ENCODE measurements around the gene PRKG1. TPM values are rescaled to one million over a fixed set of nuclear protein-coding genes. Genes with fewer than 3 reads are reported as not detected.

PRKG1 gene
- total RNA-seq, 4 donors from 2014 or later: 0.63 to 4.3 (median 2.1) TPM

- intact Hi-C loops (cut with DNase I; ENCODE audit: low total_unique reads): no loop called here
- DNase-seq (ENCODE audit: low spot score in 2 of 2): no peak
- WGBS, 2 donors: 66 to 74% methylated on average over 2 of the region's 2 CpGs
- TF ChIP-seq POLR2A (IDR thresholded peaks at IDR 0.05) (no peak), CTCF (IDR thresholded peaks at IDR 0.05) (no peak)
- H3K4me3 ChIP-seq (ENCODE audit: low read depth, poor library complexity, severe bottlenecking): no peak overlapping the region
Observed at GRCh38 chr10:51709324-51709972, 635.2 kb downstream of the PRKG1 start.

- WGBS, 2 donors: 65 to 68% methylated on average over 1 of the region's 1 CpG
- TF ChIP-seq CTCF (IDR thresholded peaks at IDR 0.05): no peak
- no peak for TF ChIP-seq POLR2A (IDR thresholded peaks at IDR 0.05)
- no peak for DNase-seq (ENCODE audit: low spot score in 2 of 2)
- no peak overlapping the region for H3K4me3 ChIP-seq (ENCODE audit: low read depth, poor library complexity, severe bottlenecking)
- intact Hi-C loops (cut with DNase I; ENCODE audit: low total_unique reads): no loop called here
Observed at GRCh38 chr10:51711519-51711891, 637.2 kb downstream of the PRKG1 start.

- H3K4me3 ChIP-seq (ENCODE audit: low read depth, poor library complexity, severe bottlenecking): no peak overlapping the region
- TF ChIP-seq POLR2A (IDR thresholded peaks at IDR 0.05): no peak
- no peak for TF ChIP-seq CTCF (IDR thresholded peaks at IDR 0.05)
- no peak for DNase-seq (ENCODE audit: low spot score in 2 of 2)
- 66 to 81% methylated on average over 4 of the region's 4 CpGs for WGBS, 2 donors
- intact Hi-C loops (cut with DNase I; ENCODE audit: low total_unique reads): no loop called here
Observed at GRCh38 chr10:51716981-51717380, 642.7 kb downstream of the PRKG1 start.

GRCh38 chr10:51718804-51719291 lies 644.6 kb downstream of the PRKG1 start:
- H3K4me3 ChIP-seq (ENCODE audit: low read depth, poor library complexity, severe bottlenecking): no peak overlapping the region
- intact Hi-C loops (cut with DNase I; ENCODE audit: low total_unique reads): no loop called here
- TF ChIP-seq CTCF (IDR thresholded peaks at IDR 0.05) (no peak), POLR2A (IDR thresholded peaks at IDR 0.05) (no peak)
- DNase-seq (ENCODE audit: low spot score in 2 of 2): no peak

- intact Hi-C loops (cut with DNase I; ENCODE audit: low total_unique reads): no loop called here
- TF ChIP-seq CTCF (IDR thresholded peaks at IDR 0.05) (no peak), POLR2A (IDR thresholded peaks at IDR 0.05) (no peak)
- H3K4me3 ChIP-seq (ENCODE audit: low read depth, poor library complexity, severe bottlenecking): no peak overlapping the region
- 79 to 83% methylated on average over 1 of the region's 1 CpG for WGBS, 2 donors
- no peak for DNase-seq (ENCODE audit: low spot score in 2 of 2)
Observed at GRCh38 chr10:51724038-51724437, 649.8 kb downstream of the PRKG1 start.
